Measurements from ENCODE around the gene RUSC1.

GRCh38 chr1:155287987-155288543, 32.6 kb upstream of the RUSC1 start:
- no peak for TF ChIP-seq EZH2 (IDR thresholded peaks at IDR 0.05)
- no peak for TF ChIP-seq FOXP2 (optimal IDR thresholded peaks at IDR 0.05; ENCODE audit: control extremely low read depth, extremely low read length, insufficient read depth)

All from SK-N-MC (cell line).